Hepatocyte (in vitro differentiated cells): ENCODE data around the gene KIAA2012. TPM values are rescaled to one million over a fixed set of nuclear protein-coding genes. Genes with fewer than 3 reads are reported as not detected.

Experiments used
- DNase-seq: peaks from one replicate; pipeline ENCODE4 v3.0.0-alpha.2; 2016; ENCODE audit warnings: low spot score
- H2AFZ ChIP-seq: fragments of 200-600 bp; sonication (generic); 2 replicates; pipeline ENCODE4 v1.6.0; 2016; ENCODE audit warnings: antibody characterized with exemption, mild to moderate bottlenecking
- H3K27ac ChIP-seq: fragments of 200-600 bp; sonication (generic); 2 replicates; pipeline ENCODE4 v1.5.1; 2016; ENCODE audit warnings: mild to moderate bottlenecking
- H3K27me3 ChIP-seq: fragments of 200-600 bp; sonication (generic); 2 replicates; pipeline ENCODE4 v1.6.1; 2016
- H3K36me3 ChIP-seq: fragments of 200-600 bp; sonication (generic); replicated peaks from 2 replicates; pipeline ENCODE4 v1.5.1; 2016; ENCODE audit warnings: low read depth; ENCODE audit not compliant: insufficient read depth
- H3K4me1 ChIP-seq: fragments of 200-600 bp; sonication (generic); 2 replicates; pipeline ENCODE4 v1.5.1; 2016; ENCODE audit warnings: mild to moderate bottlenecking, moderate library complexity; ENCODE audit not compliant: insufficient read depth
- H3K4me2 ChIP-seq: fragments of 200-600 bp; sonication (generic); 2 replicates; pipeline ENCODE4 v1.6.0; 2016
- H3K4me3 ChIP-seq: fragments of 200-600 bp; sonication (generic); 2 replicates; pipeline ENCODE4 v1.5.1; 2016; ENCODE audit warnings: mild to moderate bottlenecking
- H3K79me2 ChIP-seq: fragments of 200-600 bp; sonication (generic); 2 replicates; pipeline ENCODE4 v1.6.0; 2017; ENCODE audit warnings: mild to moderate bottlenecking
- H3K9me2 ChIP-seq: fragments of 200-600 bp; sonication (generic); replicated peaks from 2 replicates; pipeline ENCODE4 v1.6.0; 2017; ENCODE audit warnings: mild to moderate bottlenecking; ENCODE audit not compliant: insufficient read depth
- H3K9me3 ChIP-seq: fragments of 200-600 bp; sonication (generic); 2 replicates; pipeline ENCODE4 v1.5.1; 2016; ENCODE audit warnings: low read depth, mild to moderate bottlenecking
- H4K20me1 ChIP-seq: fragments of 200-600 bp; sonication (generic); 2 replicates; pipeline ENCODE4 v1.6.0; 2016; ENCODE audit warnings: mild to moderate bottlenecking; ENCODE audit not compliant: insufficient read depth, poor library complexity, severe bottlenecking
- EZH2 ChIP-seq: fragments of 200-600 bp; sonication (generic); IDR thresholded peaks from 2 replicates; pipeline ENCODE4 v1.6.1; 2016; ENCODE audit warnings: antibody characterized with exemption, mild to moderate bottlenecking, borderline replicate concordance
- EZH2phosphoT487 ChIP-seq: fragments of 200-600 bp; sonication (generic); IDR thresholded peaks from one replicate; pipeline ENCODE4 v1.6.1; 2018; ENCODE audit warnings: antibody characterized with exemption, mild to moderate bottlenecking, low read depth, moderate library complexity; ENCODE audit not compliant: unreplicated experiment, severe bottlenecking
- WGBS: methylation state at CpG from one replicate; pipeline ENCODE4 v1.1.6; 2016; ENCODE audit warnings: low lambda C conversion rate; ENCODE audit errors: missing lambda C conversion rate; 5-methylcytosine and 5-hydroxymethylcytosine counted together
- polyA plus RNA-seq: library from polyadenylated mRNA; unstranded; fragments of >200 nt; fragmentation: Nextera tagmentation; extraction: Ambion mirVana; gene quantifications from 2 replicates; pipeline ENCODE4 v1.2.1, GENCODE V29; 2016
- total RNA-seq: library from RNA; depleted of rRNA; stranded (reverse); fragments of >200 nt; gene quantifications from 2 replicates; pipeline ENCODE4 v1.2.3, GENCODE V29; 2014
- TF ChIP-seq, protein P1 (sequence below): fragments of 200-600 bp; sonication (generic); IDR thresholded peaks from 2 replicates; pipeline ENCODE4 v1.5.1; 2016; ENCODE audit warnings: antibody characterized with exemption, mild to moderate bottlenecking; ENCODE audit not compliant: poor library complexity

Gene KIAA2012
- total and polyA plus RNA-seq, 2 experiments from 2014 or later: 0.27 TPM; not detected in 1

DNA sequence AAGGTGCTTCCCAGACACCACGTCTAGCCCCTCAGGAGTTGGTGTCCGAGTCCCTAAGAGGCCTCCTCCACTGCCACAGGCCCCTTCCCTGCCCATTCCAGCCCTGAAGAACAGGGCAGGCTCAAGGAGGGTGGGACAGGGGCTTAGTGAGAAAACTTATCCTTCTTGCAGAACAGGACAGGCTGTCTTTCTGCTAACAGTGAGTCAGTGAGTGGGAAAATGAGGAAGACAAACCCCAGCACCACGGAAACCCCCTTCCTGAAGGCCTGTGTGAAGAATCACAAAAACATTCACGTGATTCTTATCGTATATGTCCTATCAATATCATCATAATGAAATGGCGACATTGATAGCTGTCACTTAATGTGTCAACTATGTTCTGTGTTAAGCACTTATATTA, 29.6 kb upstream of the KIAA2012 start:
- Histone ChIP-seq H3K27me3 (no peaks in the 10 kb centered on the region), H3K9me2 (no peaks in the 10 kb centered on the region), H4K20me1 (peaks cover 2% of the 10 kb centered on the region), H3K4me3 (no peak overlapping the region), H2AFZ (no peak overlapping the region), H3K27ac (no peak overlapping the region), H3K4me2 (no peak overlapping the region), H3K79me2 (peaks cover 4% of the 10 kb centered on the region), H3K4me1 (peaks cover 23% of the 10 kb centered on the region), H3K9me3 (no peaks in the 10 kb centered on the region), H3K36me3 (no peaks in the 10 kb centered on the region)
- 75% methylated on average over 6 of the region's 6 CpGs for WGBS
- TF ChIP-seq EZH2phosphoT487 (no peak), EZH2 (no peak)
- TF ChIP-seq, protein P1, sequence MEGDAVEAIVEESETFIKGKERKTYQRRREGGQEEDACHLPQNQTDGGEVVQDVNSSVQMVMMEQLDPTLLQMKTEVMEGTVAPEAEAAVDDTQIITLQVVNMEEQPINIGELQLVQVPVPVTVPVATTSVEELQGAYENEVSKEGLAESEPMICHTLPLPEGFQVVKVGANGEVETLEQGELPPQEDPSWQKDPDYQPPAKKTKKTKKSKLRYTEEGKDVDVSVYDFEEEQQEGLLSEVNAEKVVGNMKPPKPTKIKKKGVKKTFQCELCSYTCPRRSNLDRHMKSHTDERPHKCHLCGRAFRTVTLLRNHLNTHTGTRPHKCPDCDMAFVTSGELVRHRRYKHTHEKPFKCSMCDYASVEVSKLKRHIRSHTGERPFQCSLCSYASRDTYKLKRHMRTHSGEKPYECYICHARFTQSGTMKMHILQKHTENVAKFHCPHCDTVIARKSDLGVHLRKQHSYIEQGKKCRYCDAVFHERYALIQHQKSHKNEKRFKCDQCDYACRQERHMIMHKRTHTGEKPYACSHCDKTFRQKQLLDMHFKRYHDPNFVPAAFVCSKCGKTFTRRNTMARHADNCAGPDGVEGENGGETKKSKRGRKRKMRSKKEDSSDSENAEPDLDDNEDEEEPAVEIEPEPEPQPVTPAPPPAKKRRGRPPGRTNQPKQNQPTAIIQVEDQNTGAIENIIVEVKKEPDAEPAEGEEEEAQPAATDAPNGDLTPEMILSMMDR: no peak
- no peak for DNase-seq

- no peaks in the 10 kb centered on the region for H3K27me3 ChIP-seq
- H3K9me3 ChIP-seq: no peaks in the 10 kb centered on the region
- H4K20me1 ChIP-seq: no peaks in the 10 kb centered on the region
- no peak overlapping the region for H3K4me3 ChIP-seq
- DNase-seq: no peak
- H3K4me1 ChIP-seq: peaks cover 12% of the 10 kb centered on the region
- H3K4me2 ChIP-seq: no peak overlapping the region
- TF ChIP-seq EZH2phosphoT487 (no peak), EZH2 (no peak)
- TF ChIP-seq, protein P1: no peak
- H3K27ac ChIP-seq: no peak overlapping the region
- H2AFZ ChIP-seq: no peak overlapping the region
- no peaks in the 10 kb centered on the region for H3K79me2 ChIP-seq
- no peaks in the 10 kb centered on the region for H3K36me3 ChIP-seq
- no peaks in the 10 kb centered on the region for H3K9me2 ChIP-seq
Observed at GRCh38 chr2:202044777-202045176, 28.3 kb upstream of the KIAA2012 start.

GRCh38 chr2:202046572-202046971, 26.5 kb upstream of the KIAA2012 start:
- Histone ChIP-seq H3K9me3 (no peaks in the 10 kb centered on the region), H3K4me3 (no peak overlapping the region), H2AFZ (no peak overlapping the region), H3K27ac (no peak overlapping the region), H3K27me3 (no peaks in the 10 kb centered on the region), H3K9me2 (no peaks in the 10 kb centered on the region), H3K4me2 (no peak overlapping the region), H4K20me1 (no peaks in the 10 kb centered on the region), H3K79me2 (no peaks in the 10 kb centered on the region), H3K36me3 (no peaks in the 10 kb centered on the region), H3K4me1 (peaks cover 6% of the 10 kb centered on the region)
- DNase-seq: no peak
- 79% methylated on average over 7 of the region's 7 CpGs for WGBS
- TF ChIP-seq EZH2phosphoT487 (no peak), EZH2 (no peak)
- TF ChIP-seq, protein P1: no peak

- Histone ChIP-seq H3K4me3 (no peak overlapping the region), H3K9me3 (no peaks in the 10 kb centered on the region), H3K9me2 (no peaks in the 10 kb centered on the region), H3K36me3 (no peaks in the 10 kb centered on the region), H4K20me1 (no peaks in the 10 kb centered on the region), H3K4me2 (no peak overlapping the region), H3K79me2 (no peaks in the 10 kb centered on the region), H2AFZ (no peak overlapping the region), H3K27ac (no peak overlapping the region), H3K4me1 (peaks cover 5% of the 10 kb centered on the region), H3K27me3 (no peaks in the 10 kb centered on the region)
- TF ChIP-seq, protein P1: no peak
- DNase-seq: no peak
- 94% methylated on average over 2 of the region's 2 CpGs for WGBS
Observed at GRCh38 chr2:202049092-202049728, 23.8 kb upstream of the KIAA2012 start.
